ENCODE data around the gene L2HGDH. TPM values are rescaled to one million over a fixed set of nuclear protein-coding genes. Genes with fewer than 3 reads are reported as not detected.

The L2HGDH gene
- total and polyA plus RNA-seq, 2 of the 4 experiments (the other 2 are of a cell fraction), result 3.1 to 3.8 TPM

DNA sequence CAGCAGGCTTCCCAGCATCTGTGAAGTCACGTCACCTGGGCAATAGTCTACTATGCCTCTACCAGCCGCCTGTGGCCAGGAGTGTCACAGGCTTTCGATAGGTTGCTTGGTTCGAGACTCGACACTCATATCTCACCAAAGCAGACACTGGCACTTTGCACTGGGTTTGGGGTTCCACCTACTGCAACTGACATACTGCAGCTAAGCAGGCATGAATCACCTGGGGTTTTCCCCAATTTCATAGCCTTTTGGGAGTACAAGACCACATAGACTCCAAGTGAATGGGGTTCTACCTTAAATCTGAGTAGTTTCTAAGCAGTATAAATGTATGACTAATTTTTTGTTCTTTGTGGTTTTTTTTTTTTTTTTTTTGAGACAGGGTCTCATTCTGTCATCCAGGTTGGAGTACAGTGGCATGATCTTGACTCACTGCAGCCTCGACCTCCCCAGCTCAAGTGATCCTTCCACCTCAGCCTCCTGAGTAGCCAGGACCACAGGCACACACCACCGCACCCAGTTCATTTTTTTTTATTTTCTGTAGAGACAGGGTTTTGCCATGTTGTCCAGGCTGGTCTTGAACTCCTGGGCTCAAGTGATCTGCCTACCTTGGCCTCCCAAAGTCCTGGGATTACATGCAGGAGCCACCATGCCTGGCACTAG is 32.2 kb upstream of the L2HGDH start (continued):
- TF ChIP-seq CTCF (conservative IDR thresholded peaks at IDR 0.05; ENCODE audit: low read depth, low read length) (no peak), RAD21 (IDR thresholded peaks at IDR 0.05; ENCODE audit: low read length) (no peak), MXI1 (IDR thresholded peaks at IDR 0.05; ENCODE audit: borderline replicate concordance, low read depth, low read length) (no peak)

Data from IMR-90 (cell line).